GM12878 (cell line): ENCODE measurements around the gene GABBR1. TPM values are rescaled to one million over a fixed set of nuclear protein-coding genes. Genes with fewer than 3 reads are reported as not detected.
A peak's percentile ranks its signal among the peaks of the same experiment; 100 is the strongest.

ENCODE experiments used
- ATAC-seq: fragments of 200-7000 bp; cut with Tn5 transposase; 3 replicates; pipeline ENCODE4 v1.9.1; 2020; ENCODE audit warnings: mild to moderate bottlenecking, moderate library complexity
- BruUV-seq: library from RNA; stranded (reverse); fragments of 400-500 nt; replicated peaks from 2 replicates; lab custom pipeline; 2021; lab: Mats Ljungman, UMichigan
- CTCF ChIA-PET: fragments of 300-600 bp; sonication (Branson Sonifier 250); formaldehyde crosslinking; extraction: SDS; loops from one replicate; lab custom pipeline; 2021; ENCODE audit warnings: inconsistent platforms; lab: Yijun Ruan, JAX
- POLR2A ChIA-PET: fragments of 350-600 bp; formaldehyde crosslinking; extraction: SDS; loops from one replicate; lab custom pipeline; 2021; ENCODE audit warnings: inconsistent platforms; lab: Charles Lee
- RAD21 ChIA-PET: fragments of 300-600 bp; sonication (Branson Sonifier 250); formaldehyde crosslinking; loops from one replicate; lab custom pipeline; 2023; ENCODE audit warnings: antibody characterized with exemption; ENCODE audit not compliant: unreplicated experiment; lab: Charles Lee
- SMC1A ChIA-PET: fragments of 300-600 bp; sonication (Branson Sonifier 250); formaldehyde crosslinking; loops from one replicate; lab custom pipeline; 2023; ENCODE audit not compliant: unreplicated experiment, uncharacterized antibody; lab: Charles Lee
- DNase-seq: peaks from one replicate; pipeline ENCODE4 v3.0.0-alpha.2; 2011; ENCODE audit warnings: low read depth, low spot score
- FAIRE-seq: peaks from 3 replicates; lab custom pipeline; 2011; peaks lifted over from hg19 to GRCh38; lab: Jason Lieb, UNC
- H2AFZ ChIP-seq: 2 replicates; pipeline ENCODE4 v1.6.0; 2011; ENCODE audit warnings: low read depth, low read length, control low read depth; ENCODE audit not compliant: control insufficient read depth
- H3K27ac ChIP-seq: 2 replicates; pipeline ENCODE4 v1.5.1; 2011; ENCODE audit warnings: control low read depth; ENCODE audit not compliant: control insufficient read depth, insufficient read depth
- H3K27me3 ChIP-seq, 2 experiments: replicated peaks in 1 of 2; 2 replicates each; pipeline versions ENCODE4 v1.6.0 to v1.6.1; 2011; ENCODE audit warnings: low read length in 1 of 2; ENCODE audit not compliant: control insufficient read depth in 2 of 2, insufficient read depth in 2 of 2
- H3K36me3 ChIP-seq, 2 experiments: 2 replicates each; pipeline ENCODE4 v1.5.1; 2011; ENCODE audit warnings: low read length in 1 of 2; ENCODE audit not compliant: control insufficient read depth in 2 of 2, insufficient read depth in 2 of 2
- H3K4me1 ChIP-seq: 2 replicates; pipeline ENCODE4 v1.6.1; 2011; ENCODE audit warnings: mild to moderate bottlenecking, low read length, moderate library complexity, mixed read lengths; ENCODE audit not compliant: control insufficient read depth, insufficient read depth
- H3K4me2 ChIP-seq: 2 replicates; pipeline ENCODE4 v1.6.0; 2011; ENCODE audit warnings: control low read depth; ENCODE audit not compliant: control insufficient read depth, insufficient read depth
- H3K4me3 ChIP-seq: fragments of 200-600 bp; sonication (generic); 2 replicates; pipeline ENCODE4 v1.5.1; 2016
- H3K79me2 ChIP-seq: 2 replicates; pipeline ENCODE4 v1.6.0; 2011; ENCODE audit warnings: low read length; ENCODE audit not compliant: control insufficient read depth, insufficient read depth
- H3K9ac ChIP-seq: 2 replicates; pipeline ENCODE4 v1.8.0; 2011; ENCODE audit warnings: low read length, control low read depth, mixed read lengths; ENCODE audit not compliant: control insufficient read depth, insufficient read depth
- H3K9me3 ChIP-seq: replicated peaks from 3 replicates; pipeline ENCODE4 v1.5.1; 2011; ENCODE audit warnings: mild to moderate bottlenecking, low read length; ENCODE audit not compliant: control insufficient read depth, insufficient read depth
- H4K20me1 ChIP-seq: 2 replicates; pipeline ENCODE4 v1.6.0; 2011; ENCODE audit not compliant: control insufficient read depth, insufficient read depth
- BHLHE40 ChIP-seq, 2 experiments: fragments of 450-650 bp in 1 of 2; IDR thresholded peaks; 2 replicates each; pipeline ENCODE4 v1.6.1; 2011 to 2017; ENCODE audit warnings: low read depth in 2 of 2, borderline replicate concordance in 1 of 2, improper control_type of control experiment in 1 of 2, low read length in 1 of 2, mild to moderate bottlenecking in 1 of 2
- BMI1 ChIP-seq: fragments of 450-650 bp; IDR thresholded peaks from 2 replicates; pipeline ENCODE4 v1.6.1; 2016; ENCODE audit warnings: mild to moderate bottlenecking, moderate library complexity, borderline replicate concordance
- CHD2 ChIP-seq: IDR thresholded peaks from 2 replicates; pipeline ENCODE4 v1.6.1; 2011; ENCODE audit warnings: low read depth, low read length, improper control_type of control experiment, borderline replicate concordance
- EGR1 ChIP-seq, 2 experiments: IDR thresholded peaks; 1 replicate in 1 of 2; 2 replicates in 1 of 2; pipeline ENCODE4 v1.6.1; 2011 to 2012; ENCODE audit warnings: low read depth in 2 of 2, low read length in 2 of 2, borderline replicate concordance in 1 of 2, mild to moderate bottlenecking in 1 of 2, moderate library complexity in 1 of 2
- JUND ChIP-seq: IDR thresholded peaks from 2 replicates; pipeline ENCODE4 v1.6.1; 2012; ENCODE audit warnings: low read depth, mild to moderate bottlenecking, low read length, improper control_type of control experiment, moderate library complexity
- MEF2A ChIP-seq: IDR thresholded peaks from 2 replicates; pipeline ENCODE4 v1.6.1; 2011; ENCODE audit warnings: low read depth, mild to moderate bottlenecking, low read length, moderate library complexity; ENCODE audit not compliant: insufficient read depth
- PAX8 ChIP-seq: fragments of 450-650 bp; IDR thresholded peaks from 2 replicates; pipeline ENCODE4 v1.6.1; 2017; ENCODE audit warnings: mild to moderate bottlenecking, moderate library complexity
- SPI1 ChIP-seq: IDR thresholded peaks from 2 replicates; pipeline ENCODE4 v1.6.1; 2011; ENCODE audit warnings: low read depth, mild to moderate bottlenecking, low read length, moderate library complexity, borderline replicate concordance; ENCODE audit not compliant: insufficient read depth
- WGBS: methylation state at CpG from one replicate; pipeline ENCODE4 v1.1.6; 2016; ENCODE audit warnings: low lambda C conversion rate; ENCODE audit not compliant: insufficient replicate concordance, insufficient coverage; ENCODE audit errors: missing lambda C conversion rate; 5-methylcytosine and 5-hydroxymethylcytosine counted together
- in situ Hi-C: fragments of 300-500 bp; cut with MboI; formaldehyde crosslinking; loops from 9 replicates; pipeline ENCODE4 v1.14.3; 2018; ENCODE audit warnings: mixed read lengths
- intact Hi-C: fragments of 100-400 bp; cut with micrococcal nuclease; formaldehyde crosslinking; loops from one replicate; pipeline ENCODE4 v1.14.2; 2022; ENCODE audit not compliant: unreplicated experiment
- polyA plus RNA-seq, 11 experiments: library from polyadenylated mRNA; depleted of rRNA in 4 of 11; unstranded in 6 of 11; stranded (reverse) in 5 of 11; fragments of >200 nt; fragmentation: Nextera tagmentation in 4 of 11; fragmentation: Illumina TruSeq in 1 of 11; extraction: Ambion mirVana in 4 of 11; extraction: Trizol in 1 of 11; gene quantifications; 1 replicate in 1 of 11; 2 replicates in 10 of 11; pipeline versions ENCODE4 v1.2.1 to v1.2.3, GENCODE V29; 2011 to 2016; ENCODE audit warnings: inconsistent platforms in 2 of 11, missing spikeins in 2 of 11, low read depth in 1 of 11
- total RNA-seq, 4 experiments: library from RNA; depleted of rRNA in 3 of 4; stranded (reverse); fragments of >200 nt in 3 of 4; fragmentation: Illumina TruSeq in 1 of 4; extraction: Trizol in 1 of 4; gene quantifications; 2 replicates each; pipeline versions ENCODE4 v1.2.1 to v1.2.3, GENCODE V29; 2013 to 2021
- TF ChIP-seq, protein P1 (sequence below): IDR thresholded peaks from 2 replicates; pipeline ENCODE4 v1.6.1; 2012; ENCODE audit warnings: low read depth, low read length, improper control_type of control experiment
- TF ChIP-seq, protein P2 (sequence below): fragments of 450-650 bp; IDR thresholded peaks from 2 replicates; pipeline ENCODE4 v1.6.1; 2016; ENCODE audit warnings: mild to moderate bottlenecking, moderate library complexity, borderline replicate concordance

Gene GABBR1
- total and polyA plus RNA-seq, 10 of the 15 experiments (the other 5 are each of a cell fraction or from before 2014, with no cell fraction given), result 0.11 to 5.2 (median 1.0) TPM

DNA sequence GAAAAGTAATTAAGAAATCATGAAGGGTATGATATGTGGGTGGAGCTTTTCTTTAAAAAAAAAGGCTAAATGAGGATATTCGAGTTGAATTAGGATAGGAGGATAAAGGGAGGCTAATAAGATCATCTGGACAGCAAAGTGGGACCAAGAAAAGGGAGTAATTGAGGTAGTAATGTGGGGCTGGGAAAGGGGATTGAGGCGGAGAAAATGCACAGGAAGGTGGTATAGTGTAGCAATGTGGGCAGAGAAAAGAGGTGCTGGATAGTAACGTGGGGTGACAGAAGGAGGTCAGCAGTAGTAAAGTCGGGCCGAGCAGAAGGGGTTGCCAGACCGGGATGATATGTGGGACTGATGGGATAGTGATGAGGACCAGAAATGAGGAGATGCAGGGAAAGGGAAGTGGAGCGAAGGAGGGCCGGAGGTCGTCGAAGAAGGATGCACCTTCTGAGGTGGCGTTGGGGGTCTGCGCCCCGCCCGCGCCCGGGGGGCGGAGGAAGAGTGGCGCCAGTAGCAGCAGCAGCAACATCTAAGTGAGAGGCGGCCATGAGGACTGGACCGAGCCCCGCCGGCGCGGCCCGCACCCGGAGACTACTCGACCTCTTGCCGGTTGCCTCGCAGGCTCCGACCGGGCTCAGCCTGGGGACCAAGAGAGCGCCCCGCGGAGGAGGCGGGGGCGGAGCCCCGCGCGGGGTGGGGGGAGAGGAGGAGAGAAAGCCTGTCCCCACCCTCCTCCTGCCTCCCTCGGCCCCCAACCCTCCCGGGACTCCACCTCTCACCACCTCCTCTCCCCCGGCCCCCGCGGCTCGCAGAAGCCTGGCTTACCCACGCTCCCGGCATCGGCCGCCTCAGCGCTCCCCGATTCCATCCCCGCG is 887 bp downstream of the GABBR1 start:
- no TSS peak for BruUV-seq
- Histone ChIP-seq H3K9me3 (no peaks in the 10 kb centered on the region), H3K9ac (no peak overlapping the region), H3K36me3 (no peaks in the 10 kb centered on the region), H4K20me1 (no peaks in the 10 kb centered on the region), H3K4me3 (peak overlapping the region; percentile 91), H2AFZ (no peak overlapping the region), H3K4me1 (peaks cover 16% of the 10 kb centered on the region), H3K4me2 (peak overlapping the region; percentile 59; the same call in 1 of the 2 replicates), H3K27me3 (no peaks in the 10 kb centered on the region), H3K27ac (no peak overlapping the region), H3K79me2 (no peaks in the 10 kb centered on the region)
- ATAC-seq (peak; percentile 49), DNase-seq (no peak), FAIRE-seq (no peak)
- CTCF ChIA-PET, result interaction anchor here (1.6 to 2.5 kb wide), 5 partner anchors 16 to 24 kb away, joined by 4 to 20 read pairs (median 6); partner anchors contain the start of gene MOG
- RAD21 ChIA-PET, result interaction anchor here (1.5 kb wide), 1 partner anchor 44 kb away, joined by 5 read pairs; no protein-coding TSS in a partner anchor
- SMC1A ChIA-PET, result no interaction called here
- TF ChIP-seq CHD2 (no peak), EGR1 (IDR thresholded peaks at IDR 0.05; ENCODE audit: borderline replicate concordance in 1 of 2, low read depth in 2 of 2, low read length in 2 of 2) (peak in 1 of 2 experiments; percentile 69; a peak in 1 of 3 replicates), SPI1 (0 out of 2 replicates have a peak, but pooled peaks have one; percentile 7), MEF2A (no peak), JUND (no peak), PAX8 (no peak), BHLHE40 (IDR thresholded peaks at IDR 0.05; ENCODE audit: borderline replicate concordance in 1 of 2, low read depth in 2 of 2, low read length in 1 of 2) (no peak), BMI1 (no peak)
- TF ChIP-seq, protein P1, sequence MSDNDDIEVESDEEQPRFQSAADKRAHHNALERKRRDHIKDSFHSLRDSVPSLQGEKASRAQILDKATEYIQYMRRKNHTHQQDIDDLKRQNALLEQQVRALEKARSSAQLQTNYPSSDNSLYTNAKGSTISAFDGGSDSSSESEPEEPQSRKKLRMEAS, result no peak
- TF ChIP-seq, protein P2, sequence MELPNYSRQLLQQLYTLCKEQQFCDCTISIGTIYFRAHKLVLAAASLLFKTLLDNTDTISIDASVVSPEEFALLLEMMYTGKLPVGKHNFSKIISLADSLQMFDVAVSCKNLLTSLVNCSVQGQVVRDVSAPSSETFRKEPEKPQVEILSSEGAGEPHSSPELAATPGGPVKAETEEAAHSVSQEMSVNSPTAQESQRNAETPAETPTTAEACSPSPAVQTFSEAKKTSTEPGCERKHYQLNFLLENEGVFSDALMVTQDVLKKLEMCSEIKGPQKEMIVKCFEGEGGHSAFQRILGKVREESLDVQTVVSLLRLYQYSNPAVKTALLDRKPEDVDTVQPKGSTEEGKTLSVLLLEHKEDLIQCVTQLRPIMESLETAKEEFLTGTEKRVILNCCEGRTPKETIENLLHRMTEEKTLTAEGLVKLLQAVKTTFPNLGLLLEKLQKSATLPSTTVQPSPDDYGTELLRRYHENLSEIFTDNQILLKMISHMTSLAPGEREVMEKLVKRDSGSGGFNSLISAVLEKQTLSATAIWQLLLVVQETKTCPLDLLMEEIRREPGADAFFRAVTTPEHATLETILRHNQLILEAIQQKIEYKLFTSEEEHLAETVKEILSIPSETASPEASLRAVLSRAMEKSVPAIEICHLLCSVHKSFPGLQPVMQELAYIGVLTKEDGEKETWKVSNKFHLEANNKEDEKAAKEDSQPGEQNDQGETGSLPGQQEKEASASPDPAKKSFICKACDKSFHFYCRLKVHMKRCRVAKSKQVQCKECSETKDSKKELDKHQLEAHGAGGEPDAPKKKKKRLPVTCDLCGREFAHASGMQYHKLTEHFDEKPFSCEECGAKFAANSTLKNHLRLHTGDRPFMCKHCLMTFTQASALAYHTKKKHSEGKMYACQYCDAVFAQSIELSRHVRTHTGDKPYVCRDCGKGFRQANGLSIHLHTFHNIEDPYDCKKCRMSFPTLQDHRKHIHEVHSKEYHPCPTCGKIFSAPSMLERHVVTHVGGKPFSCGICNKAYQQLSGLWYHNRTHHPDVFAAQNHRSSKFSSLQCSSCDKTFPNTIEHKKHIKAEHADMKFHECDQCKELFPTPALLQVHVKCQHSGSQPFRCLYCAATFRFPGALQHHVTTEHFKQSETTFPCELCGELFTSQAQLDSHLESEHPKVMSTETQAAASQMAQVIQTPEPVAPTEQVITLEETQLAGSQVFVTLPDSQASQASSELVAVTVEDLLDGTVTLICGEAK, result no peak
- POLR2A ChIA-PET, result interaction anchor here (0.6 kb wide), 1 partner anchor 16 kb away, joined by 3 read pairs; no protein-coding TSS in a partner anchor
- intact Hi-C loops (no loop called here), in situ Hi-C loops (no loop called here)
- 4% methylated on average over 31 of the region's 53 CpGs for WGBS
